GM13977 (cell line): ENCODE data around the gene ACOXL.

Experiments used
- DNase-seq: peaks from one replicate; pipeline ENCODE4 v3.0.0; 2012; ENCODE audit warnings: low spot score
- in situ Hi-C: fragments of 300-500 bp; cut with MboI; formaldehyde crosslinking; loops from one replicate; pipeline ENCODE4 v1.12.0; 2022; ENCODE audit warnings: low sequenced_read_pairs, low pct_unique_long_range_greater_than_20kb, mixed read lengths, inconsistent platforms; ENCODE audit not compliant: unreplicated experiment
- TF ChIP-seq, protein P1 (sequence below): IDR thresholded peaks from 2 replicates; pipeline ENCODE4 v1.5.1; 2012; ENCODE audit warnings: mild to moderate bottlenecking, control low read depth; ENCODE audit not compliant: insufficient read depth; ENCODE audit errors: extremely low read depth, missing control alignments

ACOXL gene

DNA sequence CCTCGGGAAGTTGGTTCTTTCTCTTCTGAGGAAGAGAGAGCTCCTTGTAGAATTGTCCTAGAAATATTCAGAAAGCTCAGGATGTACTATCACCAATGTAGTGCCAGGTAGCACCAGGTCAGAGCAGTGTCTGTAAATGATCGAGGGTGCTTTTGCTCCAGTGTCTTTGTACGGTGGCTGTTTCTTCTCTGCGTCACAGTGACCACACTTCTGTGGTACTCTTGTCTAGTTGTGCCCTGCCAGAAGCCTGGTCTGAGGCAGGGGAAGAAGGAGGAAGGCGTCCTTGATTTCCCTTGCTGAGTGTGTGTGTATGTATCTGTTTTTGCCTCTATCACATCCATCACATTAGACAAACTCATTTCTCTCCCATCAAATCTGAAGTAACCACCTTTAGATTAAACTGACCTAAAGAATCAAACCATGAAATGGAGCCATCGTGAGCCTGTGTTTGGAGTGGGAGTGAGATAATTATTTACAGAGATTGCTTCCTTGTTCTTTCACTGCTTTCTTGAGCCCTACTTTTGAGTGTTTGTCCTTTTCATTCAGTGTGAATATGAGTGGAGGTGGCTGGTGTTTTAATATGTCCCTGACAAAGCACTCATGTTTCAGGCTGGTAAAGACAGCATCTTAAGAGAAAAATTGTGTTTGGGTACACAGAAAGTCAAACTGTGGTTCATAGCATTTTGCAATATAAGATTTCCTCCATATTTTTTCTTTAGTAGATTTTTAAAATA, 97.2 kb downstream of the ACOXL start:
- no peak for DNase-seq
- in situ Hi-C loops = loop anchor here (10.0 kb wide), 1 partner anchor 285 kb away; no protein-coding TSS in a partner anchor

DNA sequence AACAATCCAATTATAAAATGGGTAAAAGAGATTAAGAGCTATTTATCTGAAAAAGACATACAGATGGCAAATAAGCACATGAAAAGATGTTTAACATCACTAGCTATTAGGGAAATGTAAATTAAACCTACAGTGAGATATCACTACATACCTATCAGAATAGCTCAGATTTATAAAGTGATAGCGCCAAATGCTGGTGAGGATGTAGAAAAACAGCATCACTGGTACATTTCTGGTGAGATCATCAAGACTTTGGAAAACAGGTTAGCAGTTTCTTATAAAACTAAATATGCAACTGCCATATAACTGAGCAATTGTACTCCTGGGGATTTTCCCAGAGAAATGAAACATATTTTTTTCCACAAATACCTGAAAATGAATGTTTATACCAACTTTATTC, 100.4 kb downstream of the ACOXL start:
- in situ Hi-C loops = no loop called here
- TF ChIP-seq, protein P1, sequence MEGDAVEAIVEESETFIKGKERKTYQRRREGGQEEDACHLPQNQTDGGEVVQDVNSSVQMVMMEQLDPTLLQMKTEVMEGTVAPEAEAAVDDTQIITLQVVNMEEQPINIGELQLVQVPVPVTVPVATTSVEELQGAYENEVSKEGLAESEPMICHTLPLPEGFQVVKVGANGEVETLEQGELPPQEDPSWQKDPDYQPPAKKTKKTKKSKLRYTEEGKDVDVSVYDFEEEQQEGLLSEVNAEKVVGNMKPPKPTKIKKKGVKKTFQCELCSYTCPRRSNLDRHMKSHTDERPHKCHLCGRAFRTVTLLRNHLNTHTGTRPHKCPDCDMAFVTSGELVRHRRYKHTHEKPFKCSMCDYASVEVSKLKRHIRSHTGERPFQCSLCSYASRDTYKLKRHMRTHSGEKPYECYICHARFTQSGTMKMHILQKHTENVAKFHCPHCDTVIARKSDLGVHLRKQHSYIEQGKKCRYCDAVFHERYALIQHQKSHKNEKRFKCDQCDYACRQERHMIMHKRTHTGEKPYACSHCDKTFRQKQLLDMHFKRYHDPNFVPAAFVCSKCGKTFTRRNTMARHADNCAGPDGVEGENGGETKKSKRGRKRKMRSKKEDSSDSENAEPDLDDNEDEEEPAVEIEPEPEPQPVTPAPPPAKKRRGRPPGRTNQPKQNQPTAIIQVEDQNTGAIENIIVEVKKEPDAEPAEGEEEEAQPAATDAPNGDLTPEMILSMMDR = no peak
- no peak for DNase-seq

More for the DNA sequence above, 97.2 kb downstream of the ACOXL start:
- TF ChIP-seq, protein P1 = no peak

DNA sequence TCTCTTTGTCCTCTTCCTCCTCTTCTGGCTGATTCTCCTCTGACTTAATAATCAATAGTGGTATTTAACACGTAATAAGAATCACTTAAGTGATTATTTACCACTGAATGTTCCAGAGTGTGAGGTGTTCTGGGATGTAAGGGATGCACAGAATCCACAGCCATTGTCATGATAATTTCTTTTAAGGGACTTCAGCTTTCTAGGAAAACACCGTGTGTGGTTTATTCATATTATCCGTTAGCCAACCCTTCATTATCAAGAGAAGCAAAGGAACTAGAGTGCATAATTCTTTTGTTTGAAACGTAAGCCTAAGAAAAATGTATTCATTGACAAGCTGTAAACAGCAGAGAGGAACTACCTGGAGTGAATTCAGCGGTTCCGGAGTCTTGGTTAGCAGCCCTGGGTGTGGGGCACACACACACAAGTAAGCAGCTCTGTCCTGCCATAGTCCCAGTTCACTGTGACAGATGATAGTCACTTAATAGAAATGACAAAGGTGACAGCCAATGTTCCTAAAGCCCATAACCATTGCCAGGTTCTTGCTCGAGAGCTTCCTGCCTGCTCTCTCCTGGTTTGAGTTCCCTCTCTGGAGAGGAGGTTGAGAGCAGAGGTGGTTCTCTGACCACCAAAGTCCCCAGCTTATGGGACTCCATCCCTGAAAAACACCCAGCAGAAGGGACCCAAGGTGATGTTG, 101.9 kb downstream of the ACOXL start:
- in situ Hi-C loops = no loop called here
- no peak for DNase-seq

DNA sequence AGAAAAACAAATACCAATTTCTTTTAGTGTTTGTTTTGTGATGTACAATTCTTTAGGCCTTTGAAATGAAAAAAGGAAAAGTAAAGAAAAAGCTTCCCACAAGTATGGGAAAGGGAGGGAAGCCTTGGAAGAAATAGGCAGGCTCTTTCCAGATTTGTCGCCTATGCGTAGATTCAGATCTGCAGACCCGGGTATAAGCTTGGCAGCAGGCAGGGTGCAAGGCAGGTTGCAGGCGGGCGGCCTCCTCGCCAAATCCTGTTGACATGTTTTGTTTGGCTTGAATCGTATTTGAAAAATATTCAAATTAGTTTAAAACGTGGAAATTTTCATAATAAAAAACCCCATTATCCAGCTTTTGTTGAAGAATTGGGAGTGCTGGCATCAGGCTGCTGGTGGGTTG, 104.3 kb downstream of the ACOXL start:
- TF ChIP-seq, protein P1 = no peak
- DNase-seq = no peak
- in situ Hi-C loops = no loop called here

More for the DNA sequence above, 101.9 kb downstream of the ACOXL start:
- TF ChIP-seq, protein P1 = no peak

DNA sequence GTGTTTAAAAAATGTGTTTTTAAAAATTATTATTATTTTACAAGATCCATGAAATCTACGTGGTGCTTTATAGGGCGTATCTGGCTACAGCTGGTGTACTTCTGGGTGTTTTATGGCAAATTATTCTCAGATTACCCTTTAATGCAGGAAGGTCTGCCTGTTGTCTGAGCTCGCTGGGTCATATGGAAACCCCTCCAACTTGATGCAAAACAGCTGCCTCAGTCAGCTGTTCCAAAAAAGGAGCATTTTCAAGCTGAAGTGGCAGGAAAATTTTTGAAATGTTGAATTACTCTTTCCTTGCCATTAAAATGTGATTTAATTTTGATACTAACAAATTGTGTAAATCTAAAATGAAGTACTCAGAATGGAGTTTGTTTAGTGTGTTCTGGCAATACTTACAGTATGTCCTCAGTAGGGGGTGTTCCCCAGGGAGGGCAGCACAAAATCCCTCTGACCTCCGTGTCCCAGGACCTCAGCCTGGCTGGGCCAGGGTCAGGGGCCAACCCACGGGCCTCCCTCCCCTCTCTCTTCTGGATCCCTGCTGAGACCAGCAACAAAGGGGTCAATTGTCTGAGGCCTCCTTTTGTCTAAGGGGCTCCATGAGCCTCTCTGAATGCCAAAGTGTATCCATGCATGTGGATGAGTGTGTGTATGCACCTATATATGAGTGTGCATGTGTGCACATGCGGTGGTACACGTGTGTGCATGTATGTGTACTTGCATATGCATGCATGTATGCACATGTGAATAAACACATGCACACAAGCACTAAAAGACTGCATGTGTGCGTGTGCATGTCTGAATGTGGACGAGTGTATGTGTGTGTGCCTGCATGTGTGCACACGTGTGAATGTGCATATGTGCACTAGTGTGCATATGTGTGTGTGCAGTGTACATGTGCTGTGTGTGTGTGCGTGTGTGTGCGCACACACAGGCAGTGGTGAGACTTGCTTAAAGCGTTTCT, 105.4 kb downstream of the ACOXL start:
- in situ Hi-C loops = no loop called here
- TF ChIP-seq, protein P1 = no peak
- no peak for DNase-seq
